Hematopoietic multipotent progenitor cell treated with erythropoietin and hydrocortisone succinate and interleukin-3 and kit ligand, for 8 days (in vitro differentiated cells): ENCODE results near the gene CDH13.

Source experiments
- DNase-seq: peaks from one replicate; pipeline ENCODE4 v3.0.0-alpha.2; 2015

CDH13 gene

GRCh38 chr16:83742124-83742899 is 1115.5 kb downstream of the CDH13 start:
- no peak for DNase-seq

DNA sequence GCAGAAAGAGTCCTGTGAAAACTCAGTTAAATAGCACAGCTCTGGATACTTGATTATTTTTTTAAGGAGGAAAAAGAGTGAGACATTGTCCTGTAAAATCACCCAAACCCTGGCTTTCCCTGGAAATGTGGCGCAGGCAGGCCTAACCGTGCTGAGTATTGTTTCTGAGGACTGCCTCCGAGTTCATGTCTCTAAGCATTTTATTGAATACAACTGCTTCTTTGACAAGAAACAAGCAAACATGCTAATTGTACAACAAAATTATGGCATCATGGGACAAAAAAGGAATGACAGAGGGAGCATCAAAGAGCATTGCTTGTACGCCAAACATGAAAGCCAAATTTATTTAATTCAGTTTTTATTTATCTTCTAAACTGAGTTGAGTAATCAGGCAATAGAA is 1116.5 kb downstream of the CDH13 start:
- DNase-seq, result no peak

- no peak for DNase-seq
Observed at GRCh38 chr16:83743720-83744119, 1117.0 kb downstream of the CDH13 start.

DNA sequence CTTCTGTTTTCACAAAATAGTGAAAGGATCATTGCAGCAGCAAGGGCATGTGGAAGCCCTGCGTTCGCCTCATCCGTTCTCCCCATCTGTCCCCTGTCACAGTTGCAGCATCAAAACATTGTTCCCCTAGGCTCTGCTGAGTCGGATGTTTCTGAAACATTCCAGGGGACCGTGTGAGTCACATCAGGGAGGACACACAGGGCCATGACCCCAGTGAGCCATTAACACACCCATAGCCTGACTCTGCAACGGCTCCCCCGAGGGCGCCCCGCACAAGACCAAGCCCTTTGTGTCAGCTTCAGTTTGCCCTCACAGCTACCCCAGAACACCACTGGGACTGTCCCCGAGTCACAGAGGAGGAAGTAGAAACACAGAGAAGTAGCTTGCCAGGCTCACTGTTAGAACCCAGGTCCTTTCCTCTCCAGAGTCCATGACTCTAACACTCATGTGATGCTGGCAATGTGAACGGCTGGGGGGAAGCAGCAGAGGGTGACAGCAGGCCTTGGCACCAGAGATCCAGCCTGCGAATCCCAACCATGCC is 1117.7 kb downstream of the CDH13 start:
- no peak for DNase-seq

GRCh38 chr16:83746611-83747010 is 1119.8 kb downstream of the CDH13 start:
- no peak for DNase-seq

GRCh38 chr16:83747936-83748335 is 1121.2 kb downstream of the CDH13 start:
- DNase-seq, result no peak

GRCh38 chr16:83755391-83755790 is 1128.6 kb downstream of the CDH13 start:
- DNase-seq, result no peak

GRCh38 chr16:83762141-83762991 is 1135.6 kb downstream of the CDH13 start:
- no peak for DNase-seq

GRCh38 chr16:83762992-83763358 is 1136.2 kb downstream of the CDH13 start:
- no peak for DNase-seq

DNA sequence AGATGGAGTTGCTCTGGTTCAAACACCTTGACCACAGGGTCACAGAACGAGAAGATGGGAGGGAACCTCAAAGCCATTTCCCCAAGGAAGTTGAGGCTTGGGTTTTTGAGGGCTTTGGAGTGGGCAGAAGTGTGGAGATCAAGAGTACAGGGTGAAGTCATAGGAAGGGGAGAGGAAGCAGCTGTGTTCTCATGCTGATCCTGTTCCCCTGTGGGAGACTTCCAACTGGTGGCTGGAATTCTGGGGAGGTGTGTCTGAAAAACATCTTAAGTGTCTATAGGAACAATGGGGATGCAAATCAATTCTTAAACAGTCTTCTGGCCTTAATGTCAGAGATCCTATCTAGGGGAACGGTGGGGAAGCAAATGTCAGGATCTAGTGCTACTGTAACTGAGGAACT is 1142.2 kb downstream of the CDH13 start:
- no peak for DNase-seq

GRCh38 chr16:83769397-83770008 is 1142.7 kb downstream of the CDH13 start:
- peak; percentile 38 for DNase-seq

DNA sequence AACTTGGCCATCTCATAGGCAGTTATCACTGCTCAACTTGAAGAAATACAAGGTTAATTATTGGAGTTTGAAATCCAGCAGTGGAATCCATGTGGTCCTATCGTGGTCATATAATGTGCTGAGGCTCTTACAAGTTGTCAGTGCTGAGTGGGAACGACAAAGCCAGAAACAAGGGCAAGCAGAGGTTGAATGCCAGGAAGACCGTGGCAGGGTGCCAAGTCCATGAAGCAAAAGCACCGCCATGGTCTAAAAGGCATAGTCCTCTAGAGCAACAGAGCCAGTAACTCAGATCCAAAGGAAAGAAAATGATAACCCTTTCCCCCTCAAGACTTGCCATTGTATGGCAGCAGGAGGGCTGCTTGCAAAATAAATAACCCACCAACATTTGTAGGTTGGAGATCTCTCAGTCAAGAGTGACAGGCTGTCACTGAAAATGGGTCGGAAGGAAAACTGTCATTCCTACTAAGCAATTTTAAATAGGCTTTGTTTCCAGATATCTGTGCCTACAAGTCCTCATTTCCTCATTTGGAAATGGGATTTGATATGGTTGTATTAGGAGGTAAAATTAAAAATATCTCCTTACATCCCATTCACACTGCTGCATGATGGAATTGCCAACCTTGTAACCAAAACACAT is 1144.7 kb downstream of the CDH13 start:
- no peak for DNase-seq

- no peak for DNase-seq
Observed at GRCh38 chr16:83772806-83773205, 1146.0 kb downstream of the CDH13 start.

DNA sequence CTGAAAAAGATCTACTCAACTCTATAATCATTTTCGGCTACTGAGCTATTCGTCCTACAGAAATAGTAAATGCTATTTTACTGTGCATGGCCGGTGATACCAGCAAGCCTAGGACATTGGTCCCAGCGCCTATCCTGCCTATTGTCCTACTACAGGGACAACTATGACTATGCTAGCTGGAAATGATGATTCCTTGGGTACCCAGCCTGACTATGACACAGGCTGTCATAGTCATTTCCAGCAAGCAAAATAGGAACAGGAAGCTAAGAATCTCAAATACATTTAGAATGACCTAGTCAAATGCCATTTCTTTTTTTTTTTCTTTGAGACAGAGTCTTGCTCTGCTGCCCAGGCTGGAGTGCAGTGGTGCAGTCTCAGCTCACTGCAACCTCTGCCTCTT is 1147.3 kb downstream of the CDH13 start:
- no peak for DNase-seq

GRCh38 chr16:83776944-83777343 is 1150.2 kb downstream of the CDH13 start:
- no peak for DNase-seq

GRCh38 chr16:83779886-83780285 is 1153.1 kb downstream of the CDH13 start:
- no peak for DNase-seq

DNA sequence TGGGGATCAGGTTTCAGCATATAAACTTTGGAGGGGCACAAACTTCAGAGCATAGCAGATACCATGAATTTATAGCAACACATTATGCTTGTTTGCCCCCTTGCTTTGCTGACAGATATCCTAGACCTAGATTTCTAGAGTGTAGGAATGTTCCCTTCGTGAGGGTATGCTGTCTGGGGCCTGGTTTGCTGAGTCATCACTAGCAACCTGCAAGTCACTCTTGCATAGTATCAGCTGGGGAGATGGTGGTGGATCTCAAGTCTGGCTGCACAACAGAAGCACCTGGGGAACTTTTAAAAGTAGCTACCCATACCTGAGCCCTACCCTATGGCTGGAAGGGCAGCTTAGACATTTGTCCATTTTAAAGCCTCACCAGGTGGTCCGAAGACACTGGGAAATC is 1158.7 kb downstream of the CDH13 start:
- DNase-seq, result no peak

GRCh38 chr16:83789642-83790401 is 1163.1 kb downstream of the CDH13 start:
- no peak for DNase-seq

GRCh38 chr16:83791916-83792315 is 1165.1 kb downstream of the CDH13 start:
- DNase-seq, result no peak

DNA sequence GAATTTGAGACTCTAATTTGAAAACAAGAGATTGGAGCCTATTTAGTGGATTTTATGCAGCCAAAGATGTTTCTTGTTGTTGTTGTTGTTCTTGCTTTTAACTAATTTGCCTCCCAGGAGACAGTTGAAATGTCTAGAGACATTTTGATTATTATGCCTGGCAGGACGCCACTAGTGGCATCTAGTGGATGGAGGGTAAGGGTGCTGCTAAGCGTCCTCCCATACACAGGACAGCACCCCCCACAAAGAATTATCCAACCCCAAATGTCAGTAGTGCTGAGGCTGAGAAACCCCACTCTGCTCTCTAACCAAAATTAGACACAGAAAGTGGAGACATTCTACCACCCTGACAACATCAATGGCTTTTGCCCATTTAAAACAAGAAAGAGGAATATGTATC is 1165.6 kb downstream of the CDH13 start:
- no peak for DNase-seq

DNA sequence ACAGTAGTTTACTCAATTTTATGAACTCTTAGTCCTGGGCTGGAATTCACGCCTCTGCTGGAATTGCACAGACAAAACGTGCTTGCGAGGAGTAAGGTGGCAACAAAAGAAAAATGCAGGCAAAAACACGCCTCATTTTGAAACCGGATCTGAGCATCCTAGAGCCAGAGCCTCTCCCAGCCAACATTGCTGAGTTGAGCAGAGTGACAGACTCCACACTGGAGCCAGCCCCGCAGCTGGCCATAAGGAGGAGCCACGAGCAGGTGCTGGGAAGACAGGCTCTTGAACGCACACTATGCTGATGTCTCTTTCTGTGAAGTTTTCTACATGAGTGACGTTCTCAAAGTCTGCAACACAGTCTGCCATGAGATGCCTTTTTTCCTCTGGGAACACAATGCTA is 1166.4 kb downstream of the CDH13 start:
- DNase-seq, result no peak

DNA sequence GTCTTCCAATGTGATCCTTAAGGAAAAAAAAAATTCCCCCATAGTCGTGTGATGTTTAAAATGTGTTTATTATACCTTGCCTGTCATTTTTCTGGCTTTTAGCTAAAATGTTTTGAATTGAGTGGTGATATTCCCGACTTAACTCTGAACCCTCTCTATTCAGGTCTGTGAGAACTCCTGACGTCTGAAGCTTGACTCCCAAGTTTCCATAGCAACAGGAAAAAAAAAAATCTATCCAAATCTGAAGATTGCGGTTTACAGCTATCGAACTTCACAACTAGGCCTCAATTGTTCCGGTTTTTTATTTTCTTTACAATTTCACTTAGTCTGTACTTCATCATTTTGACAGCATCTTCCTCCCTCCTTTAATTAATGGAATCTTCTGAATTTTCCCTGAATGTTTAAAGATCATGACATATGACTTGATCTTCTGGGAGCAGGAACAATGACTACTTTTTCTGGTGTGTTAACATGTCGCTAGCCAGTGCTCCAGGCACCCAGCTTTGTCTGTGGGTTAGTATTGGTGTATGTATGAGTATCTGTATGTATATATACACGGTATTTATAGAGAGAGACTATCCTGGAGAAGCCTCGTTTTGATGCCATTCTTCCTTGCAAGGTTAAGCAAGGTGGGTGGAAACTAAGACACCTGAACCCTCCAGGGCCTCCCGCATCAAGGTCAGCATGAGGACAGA is 1168.2 kb downstream of the CDH13 start:
- no peak for DNase-seq
